ENCODE measurements around the gene KRTAP4-3. TPM values are rescaled to one million over a fixed set of nuclear protein-coding genes. Genes with fewer than 3 reads are reported as not detected.
"Not testable (repeated sequence)": the region's sequence is repeated elsewhere in the genome, so short reads cannot be mapped to it uniquely, and the experiment has no call there.

KRTAP4-3 gene
- total RNA-seq, 1 donor from 2014 or later = not detected

- H3K36me3 Mint-ChIP-seq (ENCODE audit: low read depth) = no peaks in the 10 kb centered on the region
- peaks cover 11% of the 10 kb centered on the region for H3K9me3 Mint-ChIP-seq (ENCODE audit: low read depth)
- no peak for DNase-seq (ENCODE audit: low spot score)
- no peaks in the 10 kb centered on the region for H3K27me3 Mint-ChIP-seq (ENCODE audit: low read depth)
- peaks cover 13% of the 10 kb centered on the region for H3K4me1 Mint-ChIP-seq (ENCODE audit: low read depth)
- TF ChIP-seq CTCF (IDR thresholded peaks at IDR 0.05) = no peak
- no peak overlapping the region for H3K4me3 Mint-ChIP-seq (ENCODE audit: unreplicated experiment)
- H3K27ac Mint-ChIP-seq (ENCODE audit: unreplicated experiment) = no peak overlapping the region
Observed at GRCh38 chr17:41131979-41132378, 36.0 kb downstream of the KRTAP4-3 start.

GRCh38 chr17:41127371-41127770 is 40.6 kb downstream of the KRTAP4-3 start:
- H3K4me3 Mint-ChIP-seq (ENCODE audit: unreplicated experiment) = no peak overlapping the region
- H3K27me3 Mint-ChIP-seq (ENCODE audit: low read depth) = no peaks in the 10 kb centered on the region
- H3K36me3 Mint-ChIP-seq (ENCODE audit: low read depth) = no peaks in the 10 kb centered on the region
- H3K27ac Mint-ChIP-seq (ENCODE audit: unreplicated experiment) = no peak overlapping the region
- DNase-seq (ENCODE audit: low spot score) = no peak
- peaks cover 20% of the 10 kb centered on the region for H3K4me1 Mint-ChIP-seq (ENCODE audit: low read depth)
- H3K9me3 Mint-ChIP-seq (ENCODE audit: low read depth) = peaks cover 9% of the 10 kb centered on the region
- no peak for TF ChIP-seq CTCF (IDR thresholded peaks at IDR 0.05)

DNA sequence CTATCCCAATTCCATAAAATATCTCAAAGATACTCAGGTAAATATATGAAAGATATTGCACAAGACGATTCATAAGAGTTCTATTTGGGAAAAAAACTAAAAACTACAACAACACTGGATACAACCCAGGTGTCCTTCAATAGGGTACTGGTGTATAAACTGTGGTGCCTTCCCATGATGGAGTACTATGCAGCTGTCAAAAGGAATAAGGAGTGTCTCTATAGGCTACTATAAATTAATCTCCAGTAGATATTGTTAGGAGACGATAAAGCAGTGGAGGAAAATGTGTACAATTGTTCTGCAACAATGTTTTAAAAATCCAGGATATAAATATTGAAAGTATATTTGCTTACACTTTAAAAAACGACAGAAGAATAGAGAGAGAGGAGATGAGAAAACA is 41.6 kb downstream of the KRTAP4-3 start:
- peaks cover 9% of the 10 kb centered on the region for H3K9me3 Mint-ChIP-seq (ENCODE audit: low read depth)
- peaks cover 15% of the 10 kb centered on the region for H3K4me1 Mint-ChIP-seq (ENCODE audit: low read depth)
- H3K27me3 Mint-ChIP-seq (ENCODE audit: low read depth) = no peaks in the 10 kb centered on the region
- no peaks in the 10 kb centered on the region for H3K36me3 Mint-ChIP-seq (ENCODE audit: low read depth)
- H3K4me3 Mint-ChIP-seq (ENCODE audit: unreplicated experiment) = no peak overlapping the region
- no peak for DNase-seq (ENCODE audit: low spot score)
- TF ChIP-seq CTCF (IDR thresholded peaks at IDR 0.05) = no peak
- H3K27ac Mint-ChIP-seq (ENCODE audit: unreplicated experiment) = no peak overlapping the region

DNA sequence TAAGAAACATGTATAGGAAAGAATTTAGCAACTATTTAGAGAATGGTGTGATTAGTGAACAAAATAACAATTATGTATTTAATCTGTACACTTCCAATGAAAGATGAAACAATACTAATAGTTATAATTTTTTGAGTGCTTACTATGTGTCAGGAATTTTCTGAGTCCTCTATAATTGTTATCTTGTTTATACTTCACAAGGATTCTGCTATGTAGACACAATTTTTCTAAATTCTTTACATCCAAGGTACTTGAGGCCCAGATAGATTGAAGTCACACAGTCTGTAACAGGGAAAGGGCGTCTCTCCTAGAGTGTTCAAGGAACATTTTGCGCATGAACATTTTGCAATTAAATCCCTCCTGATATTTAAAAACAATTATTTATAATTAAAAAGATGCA is 43.0 kb downstream of the KRTAP4-3 start:
- Mint-ChIP-seq H3K4me3 (ENCODE audit: unreplicated experiment) (no peak overlapping the region), H3K4me1 (ENCODE audit: low read depth) (peaks cover 19% of the 10 kb centered on the region), H3K9me3 (ENCODE audit: low read depth) (peaks cover 9% of the 10 kb centered on the region), H3K27ac (ENCODE audit: unreplicated experiment) (no peak overlapping the region), H3K27me3 (ENCODE audit: low read depth) (no peaks in the 10 kb centered on the region), H3K36me3 (ENCODE audit: low read depth) (no peaks in the 10 kb centered on the region)
- no peak for DNase-seq (ENCODE audit: low spot score)
- TF ChIP-seq CTCF (IDR thresholded peaks at IDR 0.05) = no peak

GRCh38 chr17:41123991-41124371 is 44.0 kb downstream of the KRTAP4-3 start, which contains the start of gene KRTAP4-12:
KRTAP4-12 (minus strand) TSS chr17:41124182; CDS start chr17:41124122, 60 bp downstream.
- H3K4me3 Mint-ChIP-seq (ENCODE audit: unreplicated experiment); H3K27ac Mint-ChIP-seq (ENCODE audit: unreplicated experiment); H3K27me3 Mint-ChIP-seq (ENCODE audit: low read depth); DNase-seq (ENCODE audit: low spot score); H3K9me3 Mint-ChIP-seq (ENCODE audit: low read depth); H3K36me3 Mint-ChIP-seq (ENCODE audit: low read depth): not testable (repeated sequence)
- H3K4me1 Mint-ChIP-seq (ENCODE audit: low read depth) = peaks cover 27% of the 10 kb centered on the region

GRCh38 chr17:41123292-41123990 is 44.6 kb downstream of the KRTAP4-3 start:
- H3K4me1 Mint-ChIP-seq (ENCODE audit: low read depth) = peaks cover 32% of the 10 kb centered on the region
- not testable (repeated sequence) for H3K36me3 Mint-ChIP-seq (ENCODE audit: low read depth); DNase-seq (ENCODE audit: low spot score); H3K27ac Mint-ChIP-seq (ENCODE audit: unreplicated experiment); H3K9me3 Mint-ChIP-seq (ENCODE audit: low read depth); H3K4me3 Mint-ChIP-seq (ENCODE audit: unreplicated experiment); H3K27me3 Mint-ChIP-seq (ENCODE audit: low read depth)
